HFF-Myc (cell line): Measurements from ENCODE around the gene SIVA1.

Experiments
- DNase-seq: peaks from one replicate; pipeline ENCODE4 v3.0.0-alpha.2; 2011; ENCODE audit warnings: low read depth; ENCODE audit errors: extremely low read depth
- H3K4me3 ChIP-seq: replicated peaks from 2 replicates; pipeline ENCODE4 v1.5.1; 2011; ENCODE audit warnings: low read depth, mild to moderate bottlenecking, control low read depth, low read length
- TF ChIP-seq, protein P1 (sequence below): IDR thresholded peaks from 2 replicates; pipeline ENCODE4 v1.5.1; 2012; ENCODE audit warnings: mild to moderate bottlenecking, low read depth, low read length, control low read depth; ENCODE audit errors: missing control alignments

Gene SIVA1

GRCh38 chr14:104791425-104791824, 38.5 kb downstream of the SIVA1 start:
- H3K4me3 ChIP-seq: no peak overlapping the region
- TF ChIP-seq, protein P1, sequence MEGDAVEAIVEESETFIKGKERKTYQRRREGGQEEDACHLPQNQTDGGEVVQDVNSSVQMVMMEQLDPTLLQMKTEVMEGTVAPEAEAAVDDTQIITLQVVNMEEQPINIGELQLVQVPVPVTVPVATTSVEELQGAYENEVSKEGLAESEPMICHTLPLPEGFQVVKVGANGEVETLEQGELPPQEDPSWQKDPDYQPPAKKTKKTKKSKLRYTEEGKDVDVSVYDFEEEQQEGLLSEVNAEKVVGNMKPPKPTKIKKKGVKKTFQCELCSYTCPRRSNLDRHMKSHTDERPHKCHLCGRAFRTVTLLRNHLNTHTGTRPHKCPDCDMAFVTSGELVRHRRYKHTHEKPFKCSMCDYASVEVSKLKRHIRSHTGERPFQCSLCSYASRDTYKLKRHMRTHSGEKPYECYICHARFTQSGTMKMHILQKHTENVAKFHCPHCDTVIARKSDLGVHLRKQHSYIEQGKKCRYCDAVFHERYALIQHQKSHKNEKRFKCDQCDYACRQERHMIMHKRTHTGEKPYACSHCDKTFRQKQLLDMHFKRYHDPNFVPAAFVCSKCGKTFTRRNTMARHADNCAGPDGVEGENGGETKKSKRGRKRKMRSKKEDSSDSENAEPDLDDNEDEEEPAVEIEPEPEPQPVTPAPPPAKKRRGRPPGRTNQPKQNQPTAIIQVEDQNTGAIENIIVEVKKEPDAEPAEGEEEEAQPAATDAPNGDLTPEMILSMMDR: no peak
- DNase-seq: no peak

DNA sequence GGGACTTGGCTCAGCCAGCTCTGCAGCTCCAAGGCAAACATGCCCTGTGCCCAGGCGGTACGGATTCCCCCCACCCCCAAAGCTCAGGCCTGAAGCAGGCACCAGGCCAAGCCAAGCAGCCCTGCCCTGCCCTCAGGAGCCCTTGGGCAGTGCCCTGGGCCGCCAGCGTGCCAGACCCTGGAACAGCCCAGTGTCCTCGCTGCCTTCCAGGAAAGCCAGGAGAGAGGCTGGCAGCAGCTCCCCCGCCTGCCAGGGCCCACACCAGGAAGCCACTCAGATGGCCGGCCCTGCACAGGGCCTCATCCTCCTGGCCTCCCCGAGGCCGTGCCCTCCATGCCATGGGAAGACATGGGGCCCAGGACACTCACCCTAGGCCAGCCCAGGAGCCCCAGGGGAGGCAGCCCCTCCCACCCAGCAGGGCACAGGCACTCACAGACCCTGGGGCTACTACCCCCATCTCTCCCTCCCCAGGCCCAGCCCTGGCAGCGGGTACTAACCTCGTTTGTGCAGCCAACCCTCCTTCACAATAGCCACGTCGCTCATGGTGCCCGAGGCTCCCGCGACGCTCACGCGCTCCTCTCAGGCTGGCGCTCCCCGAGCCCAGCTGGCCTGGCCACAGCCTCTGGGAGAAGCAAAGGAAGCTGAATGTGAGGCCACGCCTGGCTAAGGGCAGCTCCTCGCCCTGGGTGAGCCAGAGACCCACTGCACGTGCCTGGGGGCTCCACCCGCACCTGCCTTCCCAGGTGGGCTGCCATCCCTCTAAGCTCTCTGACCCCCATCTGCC, 39.3 kb downstream of the SIVA1 start:
- H3K4me3 ChIP-seq: no peak overlapping the region
- no peak for DNase-seq
- TF ChIP-seq, protein P1: no peak

DNA sequence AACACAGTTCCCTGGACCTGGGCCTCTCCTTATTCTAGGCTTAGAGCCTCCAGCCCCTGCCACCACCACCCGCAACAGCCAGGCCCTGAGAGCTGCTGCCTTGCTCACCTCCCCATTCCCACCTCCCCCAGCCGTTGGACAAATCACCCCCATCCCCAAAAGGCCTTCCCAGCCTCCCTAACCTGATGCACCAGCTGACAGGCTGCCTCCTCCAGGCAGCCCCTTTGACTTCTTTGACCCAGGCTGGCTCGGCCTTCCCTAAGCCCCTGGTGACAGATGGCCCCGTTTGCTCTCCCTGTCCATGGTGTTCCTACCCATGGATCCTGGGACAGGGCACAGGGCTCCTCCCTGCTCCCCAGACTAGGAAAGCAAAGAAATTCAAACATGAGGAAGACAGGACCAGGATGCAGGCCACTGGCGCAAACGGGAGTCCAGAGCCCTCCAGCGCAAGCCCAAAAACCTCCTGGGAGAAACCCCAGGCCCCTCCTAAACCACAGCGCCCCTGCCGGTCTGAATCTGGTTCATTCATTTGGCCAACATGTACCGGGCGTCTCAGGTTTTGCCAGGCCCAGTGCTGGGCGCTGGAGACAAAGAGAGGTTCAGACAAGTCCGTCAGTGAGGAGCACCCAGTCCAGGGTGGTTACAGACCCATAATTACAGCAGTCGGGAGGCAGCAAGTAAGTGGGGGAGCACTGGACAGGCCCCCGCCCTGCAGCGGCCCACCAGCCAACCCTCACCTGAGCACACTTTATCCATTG, 40.2 kb downstream of the SIVA1 start:
- H3K4me3 ChIP-seq: peak overlapping the region; percentile 76
- TF ChIP-seq, protein P1: no peak
- no peak for DNase-seq

DNA sequence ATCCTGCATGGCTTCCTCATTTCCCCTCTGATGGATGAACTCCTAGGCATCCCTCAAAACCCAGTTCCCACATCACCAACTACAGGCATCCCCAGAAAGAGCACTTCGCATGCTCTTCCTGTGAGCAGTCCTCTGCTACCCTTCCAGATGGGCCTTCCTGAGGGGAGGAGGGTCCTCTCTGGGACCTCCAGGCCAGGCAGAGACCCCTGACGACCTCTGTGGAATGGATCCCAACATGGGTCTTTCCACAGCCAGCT, 40.7 kb downstream of the SIVA1 start:
- DNase-seq: no peak
- TF ChIP-seq, protein P1: no peak
- peak overlapping the region; percentile 76 for H3K4me3 ChIP-seq

DNA sequence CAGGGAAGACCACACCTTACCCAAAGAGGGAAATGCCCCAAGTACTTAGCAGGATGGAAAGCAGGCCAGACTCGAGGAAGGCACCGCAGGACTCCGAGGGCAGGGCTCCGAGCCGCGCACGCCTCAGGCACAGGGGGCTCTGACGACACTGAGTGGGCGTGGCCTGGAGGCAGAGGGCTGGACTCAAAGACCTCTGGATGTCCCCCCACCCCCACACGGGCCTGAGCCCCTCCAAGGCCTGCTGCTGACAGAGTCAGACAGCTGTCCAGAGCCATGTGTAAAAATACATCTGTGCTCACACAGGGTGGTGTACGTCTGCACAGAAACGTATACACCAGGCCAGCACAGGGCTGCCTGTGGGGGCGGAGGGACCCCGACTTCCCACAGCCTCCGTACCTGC, 41.2 kb downstream of the SIVA1 start:
- TF ChIP-seq, protein P1: no peak
- DNase-seq: peak; percentile 37
- H3K4me3 ChIP-seq: peak overlapping the region; percentile 76

GRCh38 chr14:104794631-104794992, 41.7 kb downstream of the SIVA1 start:
- TF ChIP-seq, protein P1: no peak
- no peak for DNase-seq
- H3K4me3 ChIP-seq: peak overlapping the region; percentile 76
